Stimulated activated CD4-positive, alpha-beta T cell treated with anti-CD3 and anti-CD28 coated beads, Interleukin-15, amount 100 ng/mL, for 1 hour (primary cell): ENCODE measurements around the gene SPATS2.
A peak's percentile ranks its signal among the peaks of the same experiment; 100 is the strongest.
"Not testable (repeated sequence)": the region's sequence is repeated elsewhere in the genome, so short reads cannot be mapped to it uniquely, and the experiment has no call there.

Experiments used
- DNase-seq, 2 donors: peaks; one replicate each; pipeline ENCODE4 v3.0.0-alpha.2; 2020; ENCODE audit warnings: low read depth in 1 of 2, low spot score in 1 of 2

The SPATS2 gene

GRCh38 chr12:49367381-49368239 is at the start of gene SPATS2:
TSS of gene SPATS2 (plus strand) at chr12:49367462. CDS start at chr12:49461013, 93,551 bp downstream.
- DNase-seq = no peak

- not testable (repeated sequence) for DNase-seq
Measured at GRCh38 chr12:49320411-49321103, 46.7 kb upstream of the SPATS2 start.

GRCh38 chr12:49322367-49322707 is 44.9 kb upstream of the SPATS2 start:
- no peak for DNase-seq

- DNase-seq = peak; percentile 88 to 93
Measured at GRCh38 chr12:49322708-49323523, 44.3 kb upstream of the SPATS2 start, which contains the start of gene TROAP. TSS of gene TROAP (plus strand) at chr12:49323255. CDS start at chr12:49323609, 354 bp downstream.

GRCh38 chr12:49323524-49324097 is 43.7 kb upstream of the SPATS2 start:
- DNase-seq = no peak

- no peak for DNase-seq
Measured at GRCh38 chr12:49325606-49326005, 41.7 kb upstream of the SPATS2 start.

GRCh38 chr12:49327368-49327767 is 39.9 kb upstream of the SPATS2 start:
- no peak for DNase-seq

- no peak for DNase-seq
Measured at GRCh38 chr12:49327887-49328286, 39.4 kb upstream of the SPATS2 start.

GRCh38 chr12:49328816-49329215 is 38.4 kb upstream of the SPATS2 start:
- no peak for DNase-seq

- DNase-seq = no peak
Measured at GRCh38 chr12:49330032-49330619, 37.1 kb upstream of the SPATS2 start.

- no peak for DNase-seq
Measured at GRCh38 chr12:49330631-49331379, 36.5 kb upstream of the SPATS2 start.

GRCh38 chr12:49331380-49332222 is 35.7 kb upstream of the SPATS2 start:
- no peak for DNase-seq

- DNase-seq = no peak
Measured at GRCh38 chr12:49332441-49332861, 34.8 kb upstream of the SPATS2 start.

- no peak for DNase-seq
Measured at GRCh38 chr12:49332891-49333371, 34.3 kb upstream of the SPATS2 start.

GRCh38 chr12:49333778-49334177 is 33.5 kb upstream of the SPATS2 start:
- not testable (repeated sequence) for DNase-seq

- no peak for DNase-seq
Measured at GRCh38 chr12:49334226-49334625, 33.0 kb upstream of the SPATS2 start.

- no peak for DNase-seq
Measured at GRCh38 chr12:49334681-49335080, 32.6 kb upstream of the SPATS2 start.

- DNase-seq = no peak
Measured at GRCh38 chr12:49335118-49335954, 31.9 kb upstream of the SPATS2 start.
